RPMI8226 (cell line): ENCODE results near the gene ODAD4.
"Not testable (repeated sequence)": the region's sequence is repeated elsewhere in the genome, so short reads cannot be mapped to it uniquely, and the experiment has no call there.

Experiments
- DNase-seq: peaks from one replicate; pipeline ENCODE4 v3.0.0-alpha.2; 2015

ODAD4 gene

GRCh38 chr17:42010266-42010680 lies 79.9 kb downstream of the ODAD4 start:
- DNase-seq: not testable (repeated sequence)

GRCh38 chr17:42010898-42011516 lies 80.6 kb downstream of the ODAD4 start:
- no peak for DNase-seq

- not testable (repeated sequence) for DNase-seq
Observed at GRCh38 chr17:42012363-42012762, 81.9 kb downstream of the ODAD4 start.

DNA sequence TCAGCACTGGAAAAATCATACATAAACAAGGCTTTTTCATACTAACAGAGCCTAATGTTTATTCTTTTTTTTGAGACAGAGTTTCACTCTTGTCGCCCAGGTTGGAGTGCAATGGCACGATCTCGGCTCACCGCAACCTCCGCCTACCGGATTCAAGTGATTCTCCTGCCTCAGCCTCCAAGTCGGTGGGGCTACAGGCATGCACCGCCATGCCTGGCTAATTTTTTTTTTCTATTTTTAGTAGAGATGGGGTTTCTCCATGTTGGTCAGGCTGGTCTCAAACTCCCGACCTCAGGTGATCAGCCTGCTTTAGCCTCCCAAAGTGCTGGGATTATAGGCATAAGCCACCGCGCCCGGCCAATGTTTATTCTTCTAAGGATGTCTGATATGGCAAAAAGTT lies 83.3 kb downstream of the ODAD4 start:
- DNase-seq: not testable (repeated sequence)
